T-helper 1 cell (primary cell): Measurements from ENCODE around the gene GSTM5.
A peak's percentile ranks its signal among the peaks of the same experiment; 100 is the strongest.

Experiments
- DNase-seq, 5 donors: peaks; one replicate each; pipeline ENCODE4 v3.0.0-alpha.2; 2012 to 2020

GSTM5 gene

DNA sequence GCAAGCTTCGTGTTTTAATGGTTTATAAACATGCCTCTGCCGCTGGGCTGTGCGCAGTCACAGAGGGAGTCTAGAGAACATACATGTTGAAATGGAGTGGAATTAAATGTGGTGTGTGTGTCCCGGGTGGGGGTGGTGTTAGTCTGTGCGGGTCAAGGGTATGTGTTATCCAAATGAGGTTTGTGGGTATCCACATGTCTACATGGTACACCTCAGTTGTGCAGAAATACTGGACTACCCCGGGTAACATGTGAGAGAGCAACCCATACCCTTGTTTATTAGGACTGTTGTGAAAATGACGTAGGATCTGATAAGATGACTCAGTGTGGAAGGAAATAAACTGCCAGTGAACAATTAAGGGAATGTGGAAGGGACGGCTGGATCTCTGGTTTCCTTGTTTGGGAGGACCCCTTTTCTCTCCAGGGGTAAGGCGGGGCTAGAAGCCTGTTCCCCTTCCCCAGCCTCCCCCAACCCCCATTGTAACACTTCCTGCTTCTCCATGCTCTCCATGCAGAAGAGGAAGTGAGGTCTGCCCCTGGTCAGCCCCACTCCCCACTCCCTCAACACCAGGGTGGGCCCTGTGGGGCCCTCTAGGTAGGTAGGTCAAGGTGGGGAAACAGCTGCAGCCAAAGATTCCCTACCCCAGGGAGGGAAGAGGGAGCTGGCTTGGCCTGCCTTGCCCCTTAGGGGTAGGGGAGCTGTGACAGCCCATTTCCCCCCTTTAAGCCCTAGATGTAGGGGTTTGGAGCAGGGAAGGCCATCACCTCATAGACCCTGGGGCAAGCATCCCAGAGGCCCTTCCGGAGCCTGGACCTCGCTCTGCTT lies 51.0 kb downstream of the GSTM5 start:
- no peak for DNase-seq

GRCh38 chr1:109763646-109764415 lies 51.8 kb downstream of the GSTM5 start, which contains the start of gene EPS8L3:
EPS8L3 (minus strand) TSS chr1:109763923; CDS start chr1:109761749, 2,174 bp downstream.
- DNase-seq, result no peak

DNA sequence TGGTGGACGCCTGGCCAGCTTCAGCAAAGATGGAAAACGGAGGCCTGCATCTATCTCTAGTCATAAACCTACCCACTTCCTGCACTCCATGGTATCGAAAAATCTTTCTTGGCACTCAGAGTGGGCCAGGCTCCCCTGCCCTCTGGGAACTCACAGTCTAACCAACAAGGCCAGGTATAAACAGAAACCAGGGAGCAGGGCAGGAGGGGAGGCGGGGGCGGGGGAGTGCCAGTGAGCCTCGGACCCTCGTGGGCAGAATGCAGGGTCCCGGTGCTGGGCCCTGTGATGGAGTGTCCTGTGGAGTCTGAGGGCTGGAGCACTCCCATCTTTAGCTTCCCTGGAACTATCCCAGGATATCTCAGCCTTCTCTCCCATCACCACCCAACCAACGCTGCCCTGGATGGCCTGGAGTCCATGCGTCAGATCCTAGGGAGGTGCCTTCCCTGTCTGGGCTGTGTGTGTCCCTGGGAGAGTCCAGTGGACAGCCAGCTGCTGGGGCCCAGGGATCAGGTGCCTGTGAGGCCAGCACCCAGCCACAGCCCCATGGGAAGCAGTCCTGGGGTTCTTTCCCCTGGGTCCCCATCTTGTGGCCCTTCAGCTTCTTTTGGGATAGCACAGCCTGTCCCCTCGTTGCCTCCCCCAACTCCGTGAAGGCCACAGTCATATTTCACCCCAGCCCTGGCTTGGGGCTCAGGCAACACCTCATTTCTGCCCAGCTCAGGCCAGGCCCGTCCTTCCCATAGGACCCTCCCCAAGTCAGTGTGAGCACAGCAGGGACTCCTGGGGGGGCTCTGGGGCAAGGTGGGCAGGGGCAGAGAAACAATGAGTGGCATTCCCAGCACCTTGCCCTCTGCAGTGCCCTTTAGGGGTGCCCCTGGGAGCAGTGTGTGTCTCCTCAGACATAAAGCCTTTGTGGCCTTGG lies 52.8 kb downstream of the GSTM5 start:
- DNase-seq, result no peak

GRCh38 chr1:109765483-109765815 lies 53.4 kb downstream of the GSTM5 start:
- DNase-seq, result no peak

- no peak for DNase-seq
Measured at GRCh38 chr1:109765896-109766615, 54.0 kb downstream of the GSTM5 start.

DNA sequence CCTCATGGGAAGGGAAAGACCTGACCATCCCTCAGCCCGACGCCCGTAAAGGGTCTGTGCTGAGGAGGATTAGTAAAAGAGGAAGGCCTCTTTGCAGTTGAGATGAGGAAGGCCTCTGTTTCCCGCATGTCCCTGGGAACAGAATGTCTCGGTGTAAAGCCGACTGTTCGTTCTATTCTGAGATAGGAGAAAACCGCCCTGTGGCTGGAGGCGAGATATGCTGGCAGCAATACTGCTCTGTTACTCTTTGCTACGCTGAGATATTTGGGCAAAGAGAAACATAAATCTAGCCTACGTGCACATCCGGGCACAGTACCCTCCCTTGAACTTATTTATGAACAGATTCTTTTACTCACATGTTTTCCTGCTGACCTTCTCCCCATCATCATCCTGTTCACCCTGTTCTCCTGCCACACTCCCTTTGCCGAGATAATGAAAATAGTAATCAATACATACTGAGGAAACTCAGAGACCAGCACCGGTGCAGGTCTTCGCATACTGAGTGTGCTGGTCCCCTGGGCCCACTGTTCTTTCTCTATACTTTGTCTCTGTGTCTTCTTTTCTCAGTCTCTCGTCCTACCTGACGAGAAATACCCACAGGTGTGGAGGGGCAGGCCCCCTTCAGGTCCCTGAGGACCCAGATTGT lies 55.1 kb downstream of the GSTM5 start:
- peak in 1 of 5 donors; percentile 3 for DNase-seq
